K562 (cell line): Measurements from ENCODE around the gene LUC7L3. TPM values are rescaled to one million over a fixed set of nuclear protein-coding genes. Genes with fewer than 3 reads are reported as not detected.

Source experiments
- CEBPG ChIP-seq, 3 experiments: fragments of 200-800 bp in 1 of 3; sonication (Bioruptor generic) in 1 of 3; sonication (generic) in 1 of 3; formaldehyde crosslinking in 1 of 3; IDR thresholded peaks in 2 of 3; conservative IDR thresholded peaks in 1 of 3; 2 replicates each; pipeline versions ENCODE4 v1.6.1 to v1.8.0; 2016 to 2022; ENCODE audit warnings: missing compliant biosample characterization in 2 of 3, missing genetic modification characterization in 2 of 3, mild to moderate bottlenecking in 1 of 3, missing genetic modification reagents in 1 of 3
- ESRRA ChIP-seq: fragments of 450-650 bp; IDR thresholded peaks from 2 replicates; pipeline ENCODE4 v1.6.1; 2014; ENCODE audit warnings: low read depth, mild to moderate bottlenecking, moderate library complexity, borderline replicate concordance
- MAX ChIP-seq: sonication (generic); formaldehyde crosslinking; IDR thresholded peaks from 2 replicates; pipeline ENCODE4 v1.9.0; 2022; ENCODE audit warnings: mild to moderate bottlenecking, missing genetic modification reagents
- PPARD ChIP-seq: fragments of 250-450 bp; sonication (Bioruptor Pico); IDR thresholded peaks from 2 replicates; pipeline ENCODE4 v1.8.0; 2022; ENCODE audit warnings: inconsistent platforms, mild to moderate bottlenecking, moderate library complexity
- PRDM10 ChIP-seq: fragments of 450-650 bp; IDR thresholded peaks from 2 replicates; pipeline ENCODE4 v1.6.1; 2018; ENCODE audit not compliant: partially characterized antibody
- RB1 ChIP-seq: fragments of 450-650 bp; IDR thresholded peaks from 2 replicates; pipeline ENCODE4 v1.6.1; 2017; ENCODE audit warnings: low read depth, mild to moderate bottlenecking
- RHOXF2B ChIP-seq: fragments of 250-450 bp; sonication (Bioruptor Pico); conservative IDR thresholded peaks from 2 replicates; pipeline ENCODE4 v1.5.1; 2021
- SAP30 ChIP-seq: fragments of 200-600 bp; sonication (generic); IDR thresholded peaks from 2 replicates; pipeline ENCODE4 v1.6.1; 2012; ENCODE audit warnings: borderline replicate concordance, low read depth, mild to moderate bottlenecking, moderate library complexity, low read length, control low read depth, inconsistent platforms; ENCODE audit not compliant: insufficient read depth, poor library complexity, severe bottlenecking
- ZBTB40 ChIP-seq, 2 experiments: fragments of 450-650 bp in 1 of 2; sonication (generic) in 1 of 2; formaldehyde crosslinking in 1 of 2; IDR thresholded peaks; 2 replicates each; pipeline versions ENCODE4 v1.7.1 to v1.9.0; 2016 to 2022; ENCODE audit warnings: inconsistent platforms in 1 of 2, mild to moderate bottlenecking in 1 of 2, missing genetic modification reagents in 1 of 2
- ZSCAN32 ChIP-seq: fragments of 450-650 bp; formaldehyde crosslinking; IDR thresholded peaks from 2 replicates; pipeline ENCODE4 v1.4.0; 2020; ENCODE audit warnings: mild to moderate bottlenecking, moderate library complexity
- polyA plus RNA-seq, 8 experiments: library from polyadenylated mRNA; depleted of rRNA in 4 of 8; stranded (reverse) in 5 of 8; unstranded in 3 of 8; fragments of >200 nt; fragmentation: Nextera tagmentation in 2 of 8; fragmentation: Illumina TruSeq in 1 of 8; extraction: Ambion mirVana in 2 of 8; extraction: Trizol in 1 of 8; gene quantifications; 2 replicates each; pipeline versions ENCODE4 v1.2.1 to v1.2.3, GENCODE V29; 2011 to 2014; ENCODE audit warnings: inconsistent platforms in 1 of 8, missing spikeins in 1 of 8
- total RNA-seq, 7 experiments: library from RNA; depleted of rRNA in 6 of 7; stranded (reverse); fragments of >200 nt in 6 of 7; fragmentation: Illumina TruSeq in 2 of 7; extraction: Trizol in 2 of 7; gene quantifications; 2 replicates each; pipeline versions ENCODE4 v1.2.1 to v1.2.3, GENCODE V29; 2011 to 2021; ENCODE audit warnings: low replicate concordance in 1 of 7

LUC7L3 gene
- total and polyA plus RNA-seq, 9 of the 15 experiments (the other 6 are each of a cell fraction or from before 2014, with no cell fraction given), result 80.8 to 284 (median 127) TPM

GRCh38 chr17:50783193-50783660 lies 63.8 kb downstream of the LUC7L3 start (continued):
- TF ChIP-seq PRDM10 (peak; percentile 20), ZSCAN32 (no peak), CEBPG (CRISPR knock-in tag; IDR thresholded peaks at IDR 0.05) (0 out of 2 replicates have a peak, but pooled peaks have one; percentile 17), CEBPG (tag; conservative IDR thresholded peaks at IDR 0.05 in 1 of 2, IDR thresholded peaks at IDR 0.05 in 1 of 2) (no peak), PPARD (no peak), RB1 (peak; percentile 60; the same call in 1 of the 2 replicates), RHOXF2B (no peak), MAX (CRISPR knock-in tag) (0 out of 2 replicates have a peak, but pooled peaks have one; percentile 20), ESRRA (0 out of 2 replicates have a peak, but pooled peaks have one; percentile 26), ZBTB40 (IDR thresholded peaks at IDR 0.05) (no peak), ZBTB40 (CRISPR knock-in tag; IDR thresholded peaks at IDR 0.05) (no peak), SAP30 (no peak)
